ENCODE results near the gene EGLN1. TPM values are rescaled to one million over a fixed set of nuclear protein-coding genes. Genes with fewer than 3 reads are reported as not detected.

Gene EGLN1
- total and polyA plus RNA-seq, 3 donors from 2014 or later, result 30.5 to 64.5 (median 47.7) TPM

DNA sequence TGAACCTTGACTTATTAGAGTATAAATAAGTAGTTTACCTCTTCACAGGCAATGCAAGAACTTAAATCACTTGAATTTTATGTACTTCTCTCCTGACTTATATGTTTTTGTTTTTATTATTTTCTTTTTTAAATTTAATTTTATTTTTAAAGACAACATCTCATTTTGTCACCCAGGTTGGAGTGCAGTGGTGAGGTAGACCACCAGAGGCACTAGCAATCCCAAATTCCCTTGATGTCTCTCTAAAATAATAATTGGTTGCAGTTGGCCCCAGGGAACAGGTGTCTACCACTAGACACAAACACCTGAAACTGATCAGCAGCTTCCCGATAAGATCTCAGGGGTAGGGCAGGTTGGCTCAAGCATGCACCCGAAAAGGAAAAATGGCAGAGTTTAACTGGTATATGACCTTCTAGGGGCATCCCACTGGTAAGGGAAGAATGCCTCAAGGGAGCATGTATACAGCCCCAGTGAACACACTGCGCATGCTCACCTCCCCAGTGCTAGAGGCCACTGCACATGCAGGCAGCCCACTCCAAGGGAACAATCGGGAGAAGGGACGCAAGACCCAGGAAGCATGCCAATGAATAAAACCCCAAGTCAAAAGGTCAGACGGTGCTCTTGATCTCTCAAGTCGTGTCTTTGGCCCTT, 99.1 kb downstream of the EGLN1 start:
- peak in 1 of 3 experiments; percentile 14 for TF ChIP-seq CTCF (IDR thresholded peaks at IDR 0.05)
- TF ChIP-seq POLR2A (IDR thresholded peaks at IDR 0.05), result no peak
- Histone ChIP-seq H3K27ac (no peak overlapping the region), H3K4me1 (no peaks in the 10 kb centered on the region), H3K27me3 (no peaks in the 10 kb centered on the region), H3K4me3 (no peak overlapping the region), H3K9me3 (no peaks in the 10 kb centered on the region), H3K36me3 (ENCODE audit: low read depth, missing control alignments) (no peaks in the 10 kb centered on the region)
- WGBS, 2 donors, result 82 to 85% methylated on average over 7 of the region's 7 CpGs
- intact Hi-C loops (cut with DNase I; ENCODE audit: low total_unique reads), result no loop called here
- DNase-seq, result no peak

DNA sequence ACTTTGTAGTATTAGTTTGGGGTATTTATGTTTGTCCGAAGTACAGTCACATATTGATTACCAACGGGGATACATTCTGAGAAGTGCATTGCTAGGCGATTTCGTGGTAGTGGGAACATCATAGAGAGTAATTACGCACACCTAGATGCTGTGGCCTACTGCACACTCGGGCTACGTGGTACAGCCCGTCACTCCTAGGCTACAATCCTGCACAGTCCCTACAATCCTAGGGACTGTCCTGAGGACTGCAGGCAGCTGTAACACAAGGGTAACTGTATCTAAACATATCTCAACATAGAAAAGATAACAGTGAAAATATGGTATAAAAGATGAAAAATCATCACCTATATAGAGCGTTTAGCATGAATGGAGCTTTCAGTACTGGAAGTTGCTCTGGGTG, 103.0 kb downstream of the EGLN1 start:
- DNase-seq, result no peak
- H3K27ac ChIP-seq, result no peak overlapping the region

DNA sequence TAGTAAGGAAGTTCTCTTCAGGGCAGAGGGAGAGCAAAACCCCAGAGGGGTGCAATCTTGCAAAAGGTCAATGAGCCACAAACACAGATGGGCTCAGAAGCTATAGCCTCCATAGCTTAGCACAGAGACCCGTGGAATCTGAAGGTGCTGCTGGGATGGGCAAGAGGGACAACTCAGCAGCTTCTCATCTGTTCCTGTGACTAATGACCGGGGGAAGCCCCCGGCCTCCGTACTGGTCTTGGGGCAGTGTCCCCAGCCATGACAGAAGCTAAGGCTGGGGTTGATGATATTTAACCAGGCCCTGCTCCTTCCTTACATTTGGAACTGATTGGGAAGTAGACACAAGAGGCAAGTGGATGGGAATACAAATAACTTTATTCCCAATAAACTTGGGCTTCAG, 103.5 kb downstream of the EGLN1 start:
- TF ChIP-seq CTCF (IDR thresholded peaks at IDR 0.05), result no peak
- TF ChIP-seq POLR2A (IDR thresholded peaks at IDR 0.05), result no peak
- H3K4me1 ChIP-seq, result no peaks in the 10 kb centered on the region
- H3K4me3 ChIP-seq, result peak overlapping the region in 1 of 2 donors; percentile 53
- H3K36me3 ChIP-seq (ENCODE audit: low read depth, missing control alignments), result no peaks in the 10 kb centered on the region
- H3K27me3 ChIP-seq, result no peaks in the 10 kb centered on the region
- intact Hi-C loops (cut with DNase I; ENCODE audit: low total_unique reads), result no loop called here
- no peak for DNase-seq
- WGBS, 2 donors, result 53 to 61% methylated on average over 3 to 4 of the region's 4 CpGs
- no peak overlapping the region for H3K27ac ChIP-seq
- no peaks in the 10 kb centered on the region for H3K9me3 ChIP-seq

More for the DNA sequence above, 103.0 kb downstream of the EGLN1 start:
- H3K9me3 ChIP-seq, result no peaks in the 10 kb centered on the region
- WGBS, 2 donors, result 52 to 89% methylated on average over 9 of the region's 9 CpGs
- H3K4me3 ChIP-seq, result peak overlapping the region in 1 of 2 donors; percentile 53
- no peaks in the 10 kb centered on the region for H3K4me1 ChIP-seq
- intact Hi-C loops (cut with DNase I; ENCODE audit: low total_unique reads), result no loop called here
- no peak for TF ChIP-seq CTCF (IDR thresholded peaks at IDR 0.05)
- TF ChIP-seq POLR2A (IDR thresholded peaks at IDR 0.05), result no peak
- H3K36me3 ChIP-seq (ENCODE audit: low read depth, missing control alignments), result no peaks in the 10 kb centered on the region
- H3K27me3 ChIP-seq, result no peaks in the 10 kb centered on the region

DNA sequence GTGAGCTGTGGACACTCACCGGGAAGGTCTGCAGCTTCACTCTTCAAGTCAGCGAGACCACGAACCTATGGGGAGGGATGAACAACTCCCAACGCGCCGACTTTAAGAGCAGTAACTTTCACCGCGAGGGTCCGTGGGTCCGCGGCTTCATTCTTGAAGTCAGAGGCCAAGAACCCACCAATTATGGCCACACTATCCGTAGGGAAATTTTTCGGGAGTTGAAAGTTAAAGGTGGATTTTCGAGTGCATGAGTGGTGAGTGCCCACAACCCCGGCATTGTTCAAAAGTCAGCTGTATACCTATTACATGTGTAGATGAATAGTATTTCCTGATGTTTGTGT, 104.1 kb downstream of the EGLN1 start:
- TF ChIP-seq POLR2A (IDR thresholded peaks at IDR 0.05) (no peak), CTCF (IDR thresholded peaks at IDR 0.05) (no peak)
- peak overlapping the region; percentile 48 to 53 for H3K4me3 ChIP-seq
- H3K27ac ChIP-seq, result no peak overlapping the region
- H3K27me3 ChIP-seq, result no peaks in the 10 kb centered on the region
- no peaks in the 10 kb centered on the region for H3K36me3 ChIP-seq (ENCODE audit: low read depth, missing control alignments)
- no peaks in the 10 kb centered on the region for H3K4me1 ChIP-seq
- WGBS, 2 donors, result 67 to 81% methylated on average over 15 of the region's 15 CpGs
- DNase-seq, result no peak
- intact Hi-C loops (cut with DNase I; ENCODE audit: low total_unique reads), result no loop called here
- H3K9me3 ChIP-seq, result no peaks in the 10 kb centered on the region
